Measurements from ENCODE around the gene ZNF454. TPM values are rescaled to one million over a fixed set of nuclear protein-coding genes. Genes with fewer than 3 reads are reported as not detected.

Gene ZNF454
- total RNA-seq, 1 experiment from 2014 or later: 0.61 TPM

- no peaks in the 10 kb centered on the region for H3K9me2 ChIP-seq (ENCODE audit: insufficient read depth)
- RAD21 ChIA-PET (ENCODE audit: low non-redundant PET in 1 of 2, low total read pairs in 2 of 2, uncharacterized antibody in 2 of 2, unreplicated experiment in 2 of 2): no interaction called here
- CTCF ChIA-PET: no interaction called here
- no peak for ATAC-seq
- no TSS peak for BruUV-seq (replicated peaks)
- H4K20me1 ChIP-seq (ENCODE audit: insufficient read depth): no peaks in the 10 kb centered on the region
- no peak overlapping the region for H2AFZ ChIP-seq (ENCODE audit: low read depth, low read length, poor library complexity, severe bottlenecking)
- H3K27ac ChIP-seq (ENCODE audit: low read depth, low read length): no peak overlapping the region
- H3K4me1 ChIP-seq (ENCODE audit: control insufficient read depth in 1 of 2, insufficient read depth in 2 of 2, low read length in 2 of 2): no peaks in the 10 kb centered on the region
- no peak overlapping the region for H3K4me3 ChIP-seq (replicated peaks in 1 of 2; ENCODE audit: low read depth in 1 of 2, low read length in 2 of 2)
- no peak overlapping the region for H3K4me2 ChIP-seq (ENCODE audit: low read length)
- no peaks in the 10 kb centered on the region; a peak in 2 of 4 replicates for H3K9me3 ChIP-seq (ENCODE audit: control insufficient read depth in 1 of 2, insufficient read depth in 1 of 2, low read depth in 1 of 2, low read length in 2 of 2)
- H3K79me2 ChIP-seq (ENCODE audit: insufficient read depth, low read length): no peaks in the 10 kb centered on the region
- intact Hi-C loops (cut with micrococcal nuclease): no loop called here
- H3K27me3 ChIP-seq (ENCODE audit: insufficient read depth, low read length): no peaks in the 10 kb centered on the region
- H3K36me3 ChIP-seq (ENCODE audit: control insufficient read depth in 1 of 2, insufficient read depth in 2 of 2, low read length in 2 of 2): no peaks in the 10 kb centered on the region
- TF ChIP-seq YY1 (IDR thresholded peaks at IDR 0.05; ENCODE audit: extremely low read depth, insufficient replicate concordance, low read depth, low read length) (no peak), ZBTB33 (IDR thresholded peaks at IDR 0.05; ENCODE audit: extremely low read depth, insufficient replicate concordance, low read length) (no peak), RAD21 (IDR thresholded peaks at IDR 0.05; ENCODE audit: low read depth) (no peak), POLR2AphosphoS5 (IDR thresholded peaks at IDR 0.05; ENCODE audit: low read depth, low read length) (no peak), CBX3 (IDR thresholded peaks at IDR 0.05; ENCODE audit: low read depth) (no peak), CTCF (IDR thresholded peaks at IDR 0.05 in 2 of 3, conservative IDR thresholded peaks at IDR 0.05 in 1 of 3; ENCODE audit: borderline replicate concordance in 1 of 3, insufficient read depth in 1 of 3, low read depth in 2 of 3, low read length in 2 of 3) (no peak), POLR2A (IDR thresholded peaks at IDR 0.05; ENCODE audit: borderline replicate concordance, extremely low read depth, insufficient read depth, insufficient read length) (no peak), TCF7L2 (IDR thresholded peaks at IDR 0.05; ENCODE audit: borderline replicate concordance, extremely low read depth, insufficient read depth, insufficient read length) (no peak), SRF (IDR thresholded peaks at IDR 0.05; ENCODE audit: low read depth) (no peak), EGR1 (IDR thresholded peaks at IDR 0.05; ENCODE audit: low read depth) (no peak), EZH2 (IDR thresholded peaks at IDR 0.05) (no peak), ATF3 (IDR thresholded peaks at IDR 0.05) (no peak), ZFX (IDR thresholded peaks at IDR 0.05) (no peak), ELF1 (IDR thresholded peaks at IDR 0.05; ENCODE audit: borderline replicate concordance, low read depth) (no peak), REST (IDR thresholded peaks at IDR 0.05; ENCODE audit: low read depth) (no peak), CEBPB (IDR thresholded peaks at IDR 0.05; ENCODE audit: low read depth) (no peak), JUND (IDR thresholded peaks at IDR 0.05) (no peak), MAX (IDR thresholded peaks at IDR 0.05) (no peak)
- no peak for DNase-seq (ENCODE audit: low read depth, low spot score)
- H3K9ac ChIP-seq (ENCODE audit: low read length): no peak overlapping the region
- POLR2A ChIA-PET: no interaction called here
Observed at GRCh38 chr5:178993955-178994579, 53.1 kb downstream of the ZNF454 start.
